AG04450 (cell line): ENCODE data around the gene TANC2. TPM values are rescaled to one million over a fixed set of nuclear protein-coding genes. Genes with fewer than 3 reads are reported as not detected.

Experiments used
- CTCF ChIA-PET: fragments of 300-600, 350-600 bp; formaldehyde crosslinking; extraction: SDS; loops from one replicate; lab custom pipeline; 2022; ENCODE audit warnings: antibody characterized with exemption, inconsistent platforms; lab: Charles Lee
- POLR2A ChIA-PET: fragments of 350-600 bp; formaldehyde crosslinking; extraction: SDS; loops from one replicate; lab custom pipeline; 2021; ENCODE audit warnings: antibody characterized with exemption, inconsistent platforms; lab: Yijun Ruan, JAX
- DNase-seq: peaks from one replicate; pipeline ENCODE4 v3.0.0-alpha.2; 2011; ENCODE audit warnings: low read depth, low spot score
- H3K27ac ChIP-seq: one replicate; pipeline ENCODE4 v1.5.1; 2012; ENCODE audit warnings: low read depth, low read length, control low read depth
- H3K27me3 ChIP-seq: one replicate; pipeline ENCODE4 v1.6.0; 2012; ENCODE audit warnings: low read length; ENCODE audit not compliant: control insufficient read depth, insufficient read depth
- H3K4me3 ChIP-seq: 2 replicates; pipeline ENCODE4 v1.5.1; 2011; ENCODE audit warnings: mild to moderate bottlenecking, low read depth, low read length, control low read depth
- H3K9me3 ChIP-seq: 2 replicates; pipeline ENCODE4 v1.5.1; 2012; ENCODE audit warnings: low read length; ENCODE audit not compliant: control insufficient read depth, insufficient read depth
- polyA plus RNA-seq: library from polyadenylated mRNA; depleted of rRNA; stranded (reverse); fragments of >200 nt; gene quantifications from 2 replicates; pipeline ENCODE4 v1.2.3, GENCODE V29; 2011
- TF ChIP-seq, protein P1 (sequence below): IDR thresholded peaks from 2 replicates; pipeline ENCODE4 v1.5.1; 2011; ENCODE audit warnings: low read depth, low read length, control low read depth, inconsistent platforms

TANC2 gene
- polyA plus RNA-seq, 1 experiment = 21.1 TPM

DNA sequence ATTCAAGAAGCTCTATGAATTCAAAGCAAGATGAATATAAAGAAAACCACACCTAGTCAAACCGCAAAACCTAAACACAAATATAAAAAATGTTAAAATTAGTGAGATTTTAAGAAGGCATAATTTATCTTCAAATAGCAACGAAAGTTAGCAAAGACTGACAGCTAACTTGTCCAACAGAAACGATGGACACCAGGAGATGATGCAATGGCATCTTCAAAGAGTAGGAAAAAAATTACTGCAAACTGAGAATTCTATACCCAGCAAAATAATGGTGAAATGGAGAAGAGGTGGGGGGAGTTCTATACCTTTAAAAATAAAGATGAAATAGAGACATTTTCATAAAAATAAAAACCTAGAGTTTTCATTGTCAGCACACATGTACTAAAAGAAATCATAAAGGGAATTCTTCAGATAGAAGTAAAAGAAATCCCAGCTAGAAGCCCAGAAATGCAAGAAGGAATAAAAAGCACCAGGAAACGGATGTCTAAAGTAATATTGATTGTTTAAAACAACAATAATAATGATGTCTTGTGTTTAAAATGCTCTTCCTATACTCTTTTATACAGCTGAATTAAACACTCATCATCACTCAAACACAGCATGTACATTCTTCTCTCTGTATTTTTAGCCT is 24.6 kb upstream of the TANC2 start:
- ChIA-PET CTCF (interaction anchor here (0.6 kb wide), 1 partner anchor 8 kb away, joined by 3 read pairs; no protein-coding TSS in a partner anchor), POLR2A (no interaction called here)
- TF ChIP-seq, protein P1, sequence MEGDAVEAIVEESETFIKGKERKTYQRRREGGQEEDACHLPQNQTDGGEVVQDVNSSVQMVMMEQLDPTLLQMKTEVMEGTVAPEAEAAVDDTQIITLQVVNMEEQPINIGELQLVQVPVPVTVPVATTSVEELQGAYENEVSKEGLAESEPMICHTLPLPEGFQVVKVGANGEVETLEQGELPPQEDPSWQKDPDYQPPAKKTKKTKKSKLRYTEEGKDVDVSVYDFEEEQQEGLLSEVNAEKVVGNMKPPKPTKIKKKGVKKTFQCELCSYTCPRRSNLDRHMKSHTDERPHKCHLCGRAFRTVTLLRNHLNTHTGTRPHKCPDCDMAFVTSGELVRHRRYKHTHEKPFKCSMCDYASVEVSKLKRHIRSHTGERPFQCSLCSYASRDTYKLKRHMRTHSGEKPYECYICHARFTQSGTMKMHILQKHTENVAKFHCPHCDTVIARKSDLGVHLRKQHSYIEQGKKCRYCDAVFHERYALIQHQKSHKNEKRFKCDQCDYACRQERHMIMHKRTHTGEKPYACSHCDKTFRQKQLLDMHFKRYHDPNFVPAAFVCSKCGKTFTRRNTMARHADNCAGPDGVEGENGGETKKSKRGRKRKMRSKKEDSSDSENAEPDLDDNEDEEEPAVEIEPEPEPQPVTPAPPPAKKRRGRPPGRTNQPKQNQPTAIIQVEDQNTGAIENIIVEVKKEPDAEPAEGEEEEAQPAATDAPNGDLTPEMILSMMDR = no peak

DNA sequence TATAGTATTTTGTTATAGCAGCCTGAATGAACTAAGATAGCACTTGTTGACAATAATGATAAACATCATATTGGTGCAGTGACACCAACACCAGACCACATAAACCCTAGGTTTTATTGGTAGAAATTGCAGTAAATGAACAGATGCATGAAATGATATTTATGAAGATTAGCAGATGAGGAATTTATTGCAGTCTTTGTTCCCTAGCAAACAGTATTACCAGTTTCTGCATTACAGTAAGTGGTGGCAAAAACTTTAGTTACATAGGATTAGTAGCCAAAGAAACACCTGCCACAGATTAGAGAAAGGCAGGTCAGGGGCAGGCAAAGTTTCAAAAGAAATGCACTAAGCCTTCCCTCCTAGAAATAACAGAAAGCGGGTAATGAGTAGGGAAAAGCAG is 17.7 kb upstream of the TANC2 start:
- Histone ChIP-seq H3K9me3 (no peaks in the 10 kb centered on the region), H3K27me3 (no peaks in the 10 kb centered on the region), H3K4me3 (no peak overlapping the region), H3K27ac (no peak overlapping the region)
- CTCF ChIA-PET = no interaction called here
- DNase-seq = no peak
- POLR2A ChIA-PET = no interaction called here
- TF ChIP-seq, protein P1 = no peak

More for the DNA sequence above, 24.6 kb upstream of the TANC2 start:
- Histone ChIP-seq H3K4me3 (no peak overlapping the region), H3K27me3 (no peaks in the 10 kb centered on the region), H3K27ac (no peak overlapping the region), H3K9me3 (no peaks in the 10 kb centered on the region)
- no peak for DNase-seq

DNA sequence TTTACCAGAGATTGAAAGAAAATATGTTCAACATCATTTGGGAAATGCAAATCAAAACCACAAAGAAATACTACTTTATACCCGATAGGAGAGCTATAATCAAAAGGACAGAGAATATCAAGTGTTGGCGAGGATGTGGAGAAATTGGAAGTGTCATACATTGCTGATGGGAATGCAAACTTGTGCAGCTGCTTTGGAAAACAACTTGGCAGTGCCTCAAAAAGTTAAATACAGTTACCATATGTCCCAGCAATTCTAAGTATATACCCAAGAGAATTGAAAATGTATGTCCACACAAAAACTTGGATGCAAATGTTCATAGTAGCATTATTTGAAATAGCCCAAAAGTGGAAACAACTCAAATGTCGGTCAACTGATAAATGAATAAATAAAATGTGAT is 17.0 kb upstream of the TANC2 start:
- no peak overlapping the region for H3K27ac ChIP-seq
- ChIA-PET POLR2A (no interaction called here), CTCF (no interaction called here)
- H3K4me3 ChIP-seq = no peak overlapping the region
- DNase-seq = no peak
- H3K9me3 ChIP-seq = no peaks in the 10 kb centered on the region
- H3K27me3 ChIP-seq = no peaks in the 10 kb centered on the region
- TF ChIP-seq, protein P1 = no peak

DNA sequence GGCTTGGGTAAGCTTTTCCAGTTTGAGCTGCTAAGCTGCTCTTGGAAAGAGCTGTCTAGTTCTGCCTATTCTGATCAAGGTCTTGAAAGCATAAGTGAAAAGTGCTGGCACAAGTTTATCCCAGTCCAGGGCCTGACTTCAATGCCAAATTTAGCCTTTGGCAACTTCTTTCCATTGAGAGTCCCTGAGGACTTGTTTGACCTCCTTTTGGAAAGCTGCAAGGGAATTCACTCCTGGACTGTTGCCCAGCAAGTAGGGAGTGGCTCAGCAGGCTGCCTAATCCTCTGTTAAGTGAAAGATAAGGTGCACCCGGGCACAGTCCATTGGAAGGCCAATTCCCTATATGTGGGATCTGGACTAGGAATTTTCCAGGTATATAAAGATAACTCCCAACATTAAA is 16.0 kb upstream of the TANC2 start:
- Histone ChIP-seq H3K9me3 (no peaks in the 10 kb centered on the region), H3K27me3 (no peaks in the 10 kb centered on the region), H3K27ac (no peak overlapping the region), H3K4me3 (no peak overlapping the region)
- TF ChIP-seq, protein P1 = no peak
- ChIA-PET POLR2A (interaction anchor here (0.5 kb wide), 1 partner anchor 18 kb away, joined by 4 read pairs; no protein-coding TSS in a partner anchor), CTCF (no interaction called here)
- no peak for DNase-seq

DNA sequence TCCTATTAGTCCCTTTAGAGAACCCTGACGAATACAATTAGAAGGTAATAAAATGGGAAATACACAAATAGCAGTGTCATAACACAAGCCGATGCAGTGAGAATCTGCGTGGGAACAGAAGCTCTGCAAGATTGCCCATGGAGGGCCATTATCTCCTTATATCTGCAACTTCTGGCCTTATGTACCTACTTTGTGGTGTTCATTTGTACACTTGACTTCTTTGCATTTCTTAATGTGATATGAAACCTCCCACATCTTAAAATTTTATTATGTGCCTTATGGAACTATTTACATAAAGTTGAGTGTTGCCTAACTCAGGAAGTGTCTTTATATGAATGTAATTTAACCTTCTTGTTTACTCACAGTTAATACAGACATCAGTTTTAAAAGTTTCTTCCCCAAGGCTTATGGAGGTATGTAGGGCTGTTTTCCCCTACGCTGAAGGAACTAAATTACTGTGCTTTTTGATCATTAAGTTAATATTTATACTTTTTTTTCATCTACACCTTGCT is 10.1 kb upstream of the TANC2 start:
- no peak for DNase-seq
- H3K9me3 ChIP-seq = no peaks in the 10 kb centered on the region
- H3K27me3 ChIP-seq = no peaks in the 10 kb centered on the region
- TF ChIP-seq, protein P1 = no peak
- no peak overlapping the region for H3K4me3 ChIP-seq
- POLR2A ChIA-PET = no interaction called here
- no peak overlapping the region for H3K27ac ChIP-seq
- CTCF ChIA-PET = no interaction called here
